DOHH2 (cell line): Measurements from ENCODE around the gene RYR2.

Source experiments
- H3F3A ChIP-seq: fragments of 200-600 bp; sonication (generic), shearing (Covaris generic); 2 replicates; pipeline ENCODE4 v1.6.0; 2016; ENCODE audit warnings: antibody characterized with exemption, mild to moderate bottlenecking; ENCODE audit not compliant: control insufficient read depth, insufficient read depth
- H3K27ac ChIP-seq: fragments of 200-600 bp; sonication (generic); 2 replicates; pipeline ENCODE4 v1.5.1; 2014; ENCODE audit warnings: low read depth, mild to moderate bottlenecking, low read length, moderate library complexity
- H3K27me3 ChIP-seq: fragments of 200-600 bp; sonication (generic); 2 replicates; pipeline ENCODE4 v1.6.1; 2014; ENCODE audit warnings: mild to moderate bottlenecking, low read length, mixed read lengths; ENCODE audit not compliant: control insufficient read depth
- H3K36me3 ChIP-seq: fragments of 200-600 bp; sonication (generic); 2 replicates; pipeline ENCODE4 v1.6.1; 2014; ENCODE audit warnings: mild to moderate bottlenecking, low read length, moderate library complexity, mixed read lengths; ENCODE audit not compliant: control insufficient read depth
- H3K4me1 ChIP-seq: fragments of 200-600 bp; sonication (generic); 2 replicates; pipeline ENCODE4 v1.6.1; 2014; ENCODE audit warnings: mild to moderate bottlenecking, low read length, mixed read lengths; ENCODE audit not compliant: control insufficient read depth
- H3K4me2 ChIP-seq: fragments of 200-600 bp; sonication (generic); 2 replicates; pipeline ENCODE4 v1.6.0; 2014; ENCODE audit warnings: mild to moderate bottlenecking, low read length, moderate library complexity
- H3K4me3 ChIP-seq: fragments of 200-600 bp; sonication (generic); 2 replicates; pipeline ENCODE4 v1.5.1; 2014; ENCODE audit warnings: mild to moderate bottlenecking, low read length, mixed read lengths
- H3K79me2 ChIP-seq: fragments of 200-600 bp; sonication (generic); 2 replicates; pipeline ENCODE4 v1.6.1; 2014; ENCODE audit warnings: mild to moderate bottlenecking, low read length, mixed read lengths; ENCODE audit not compliant: control insufficient read depth
- H3K9me2 ChIP-seq: fragments of 200-600 bp; sonication (generic); replicated peaks from 2 replicates; pipeline ENCODE4 v1.6.1; 2014; ENCODE audit warnings: mild to moderate bottlenecking, low read length, mixed read lengths; ENCODE audit not compliant: control insufficient read depth
- H3K9me3 ChIP-seq: fragments of 200-600 bp; sonication (generic); 2 replicates; pipeline ENCODE4 v1.6.1; 2014; ENCODE audit warnings: antibody characterized with exemption, low read length, mixed read lengths; ENCODE audit not compliant: control insufficient read depth, insufficient read depth
- H4K20me1 ChIP-seq: fragments of 200-600 bp; sonication (generic); 2 replicates; pipeline ENCODE4 v1.6.0; 2014; ENCODE audit warnings: low read depth, mild to moderate bottlenecking, antibody characterized with exemption, low read length, moderate library complexity; ENCODE audit not compliant: control insufficient read depth, insufficient read depth
- CTCF ChIP-seq: fragments of 200-600 bp; sonication (generic); IDR thresholded peaks from one replicate; pipeline ENCODE4 v1.5.1; 2014; ENCODE audit warnings: antibody characterized with exemption, mild to moderate bottlenecking, low read depth, low read length; ENCODE audit not compliant: poor library complexity, severe bottlenecking
- EZH2phosphoT487 ChIP-seq: fragments of 200-600 bp; sonication (generic); IDR thresholded peaks from 2 replicates; pipeline ENCODE4 v1.6.1; 2017; ENCODE audit warnings: borderline replicate concordance, mild to moderate bottlenecking, antibody characterized with exemption, low read length, moderate library complexity, mixed read lengths

Gene RYR2

DNA sequence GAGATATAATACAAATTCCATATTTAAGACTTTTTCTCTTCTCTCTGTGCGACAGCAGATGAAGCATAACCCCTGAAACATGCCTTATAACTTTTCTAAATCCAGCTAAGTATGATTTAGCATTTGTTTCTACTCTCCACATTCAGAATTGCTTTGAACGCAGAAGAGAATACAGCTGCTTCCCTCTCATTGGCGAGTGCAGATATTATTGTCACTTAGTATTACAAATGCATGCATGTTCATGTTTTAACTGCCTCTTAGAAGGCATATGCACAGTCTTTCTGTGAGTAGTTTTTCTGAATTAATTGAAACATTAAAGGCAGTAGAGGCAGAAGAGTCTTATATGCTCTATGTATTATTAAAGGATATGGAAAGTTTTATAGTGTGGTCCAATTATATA is 631.6 kb downstream of the RYR2 start:
- H3K4me3 ChIP-seq: no peak overlapping the region
- H3K36me3 ChIP-seq: no peaks in the 10 kb centered on the region
- H3F3A ChIP-seq: no peaks in the 10 kb centered on the region
- no peaks in the 10 kb centered on the region for H3K79me2 ChIP-seq
- no peaks in the 10 kb centered on the region for H3K4me1 ChIP-seq
- H3K9me3 ChIP-seq: no peaks in the 10 kb centered on the region
- TF ChIP-seq EZH2phosphoT487 (no peak), CTCF (no peak)
- H3K4me2 ChIP-seq: no peak overlapping the region
- no peaks in the 10 kb centered on the region for H3K9me2 ChIP-seq
- no peaks in the 10 kb centered on the region for H3K27me3 ChIP-seq
- no peak overlapping the region for H3K27ac ChIP-seq
- no peaks in the 10 kb centered on the region for H4K20me1 ChIP-seq

- Histone ChIP-seq H3K4me2 (no peak overlapping the region), H3K79me2 (no peaks in the 10 kb centered on the region), H3F3A (no peaks in the 10 kb centered on the region), H3K4me1 (no peaks in the 10 kb centered on the region), H3K27me3 (no peaks in the 10 kb centered on the region), H3K36me3 (no peaks in the 10 kb centered on the region), H3K27ac (no peak overlapping the region), H3K9me2 (no peaks in the 10 kb centered on the region), H3K4me3 (no peak overlapping the region), H4K20me1 (no peaks in the 10 kb centered on the region), H3K9me3 (no peaks in the 10 kb centered on the region)
- TF ChIP-seq CTCF (no peak), EZH2phosphoT487 (no peak)
These were observed 636.0 kb downstream of the RYR2 start for GRCh38 chr1:237677979-237678378.

DNA sequence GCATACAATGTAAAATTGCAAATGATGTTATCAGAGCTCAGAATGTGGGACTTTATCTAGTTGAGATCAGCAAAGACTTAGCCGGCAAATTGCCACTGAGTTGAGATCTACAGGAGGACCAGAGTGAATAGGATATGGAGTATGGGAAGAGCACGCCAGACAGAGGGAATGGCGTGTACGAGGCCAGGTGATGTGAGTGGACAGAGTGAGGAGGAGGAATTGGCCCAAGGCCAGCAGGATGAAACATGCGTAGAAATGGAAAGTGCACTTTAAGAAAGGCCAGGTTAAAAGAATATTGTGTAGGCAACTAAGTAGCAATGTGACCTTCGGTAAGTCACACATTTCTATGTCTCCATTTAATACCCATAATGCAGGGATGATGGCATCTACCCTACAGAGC is 637.7 kb downstream of the RYR2 start:
- H3K27ac ChIP-seq: no peak overlapping the region
- H3K4me3 ChIP-seq: no peak overlapping the region
- TF ChIP-seq EZH2phosphoT487 (no peak), CTCF (no peak)
- no peaks in the 10 kb centered on the region for H3K4me1 ChIP-seq
- H3F3A ChIP-seq: no peaks in the 10 kb centered on the region
- H3K9me3 ChIP-seq: no peaks in the 10 kb centered on the region
- no peaks in the 10 kb centered on the region for H3K27me3 ChIP-seq
- no peak overlapping the region for H3K4me2 ChIP-seq
- no peaks in the 10 kb centered on the region for H3K79me2 ChIP-seq
- H3K36me3 ChIP-seq: no peaks in the 10 kb centered on the region
- H3K9me2 ChIP-seq: no peaks in the 10 kb centered on the region
- H4K20me1 ChIP-seq: no peaks in the 10 kb centered on the region

- H4K20me1 ChIP-seq: no peaks in the 10 kb centered on the region
- H3K79me2 ChIP-seq: no peaks in the 10 kb centered on the region
- no peak for TF ChIP-seq CTCF
- TF ChIP-seq EZH2phosphoT487: no peak
- H3K27ac ChIP-seq: no peak overlapping the region
- no peaks in the 10 kb centered on the region for H3K27me3 ChIP-seq
- no peaks in the 10 kb centered on the region for H3K9me2 ChIP-seq
- no peak overlapping the region for H3K4me2 ChIP-seq
- H3K36me3 ChIP-seq: no peaks in the 10 kb centered on the region
- no peaks in the 10 kb centered on the region for H3K4me1 ChIP-seq
- no peak overlapping the region for H3K4me3 ChIP-seq
- H3F3A ChIP-seq: no peaks in the 10 kb centered on the region
- H3K9me3 ChIP-seq: no peaks in the 10 kb centered on the region
These were observed 639.2 kb downstream of the RYR2 start for GRCh38 chr1:237681210-237681609.
